Measurements from ENCODE around the gene QRFP. TPM values are rescaled to one million over a fixed set of nuclear protein-coding genes. Genes with fewer than 3 reads are reported as not detected.

The QRFP gene
- total RNA-seq, 4 donors from 2014 or later = not detected

DNA sequence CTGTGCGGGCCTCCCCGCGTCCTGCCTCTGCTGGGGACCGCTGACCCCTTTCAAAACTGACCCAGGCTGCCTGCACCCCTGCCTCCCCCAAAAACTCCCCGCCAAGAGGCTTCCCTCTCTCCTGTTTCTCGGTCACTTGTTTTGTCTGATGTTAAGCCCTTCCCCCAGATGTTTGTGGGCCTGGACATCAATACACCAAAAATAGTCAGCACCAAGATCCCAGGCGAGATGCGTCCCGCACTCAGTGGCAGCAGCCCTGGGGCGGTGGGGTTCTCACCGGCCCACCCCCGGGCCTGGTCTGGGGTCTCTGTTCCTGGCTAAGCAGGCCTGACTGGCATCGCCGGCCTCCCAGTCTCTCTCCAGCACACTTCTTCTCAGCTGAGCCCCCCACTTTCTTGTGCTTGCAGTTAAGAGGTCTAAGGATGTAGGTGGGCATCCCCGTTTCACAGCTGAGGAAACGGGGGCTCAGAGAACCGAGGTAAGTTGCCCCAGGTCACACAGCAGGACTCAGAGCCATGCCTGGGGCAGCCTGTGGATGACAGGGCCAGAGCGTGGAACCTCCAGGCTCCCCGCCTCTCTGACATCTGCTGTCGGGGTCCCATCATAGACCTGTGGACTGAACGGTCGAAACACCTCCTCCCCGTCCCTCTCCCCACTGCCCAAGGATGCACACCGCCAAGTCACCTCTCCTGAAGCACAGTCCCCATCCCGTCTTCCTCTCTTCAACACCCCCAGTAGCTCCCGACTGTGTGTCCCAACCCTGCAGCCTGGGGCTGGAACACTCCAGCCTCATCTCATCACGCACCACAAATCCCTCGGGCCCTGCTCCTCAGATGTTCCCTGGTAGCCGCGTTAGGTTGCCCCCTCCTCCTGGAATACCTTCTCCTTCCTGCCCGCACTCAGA, 25.6 kb upstream of the QRFP start:
- TF ChIP-seq POLR2A (IDR thresholded peaks at IDR 0.05; ENCODE audit: low read depth) = no peak
- no peak for TF ChIP-seq EP300 (IDR thresholded peaks at IDR 0.05)
- TF ChIP-seq POLR2AphosphoS5 (IDR thresholded peaks at IDR 0.05) = no peak
- TF ChIP-seq, protein P1, sequence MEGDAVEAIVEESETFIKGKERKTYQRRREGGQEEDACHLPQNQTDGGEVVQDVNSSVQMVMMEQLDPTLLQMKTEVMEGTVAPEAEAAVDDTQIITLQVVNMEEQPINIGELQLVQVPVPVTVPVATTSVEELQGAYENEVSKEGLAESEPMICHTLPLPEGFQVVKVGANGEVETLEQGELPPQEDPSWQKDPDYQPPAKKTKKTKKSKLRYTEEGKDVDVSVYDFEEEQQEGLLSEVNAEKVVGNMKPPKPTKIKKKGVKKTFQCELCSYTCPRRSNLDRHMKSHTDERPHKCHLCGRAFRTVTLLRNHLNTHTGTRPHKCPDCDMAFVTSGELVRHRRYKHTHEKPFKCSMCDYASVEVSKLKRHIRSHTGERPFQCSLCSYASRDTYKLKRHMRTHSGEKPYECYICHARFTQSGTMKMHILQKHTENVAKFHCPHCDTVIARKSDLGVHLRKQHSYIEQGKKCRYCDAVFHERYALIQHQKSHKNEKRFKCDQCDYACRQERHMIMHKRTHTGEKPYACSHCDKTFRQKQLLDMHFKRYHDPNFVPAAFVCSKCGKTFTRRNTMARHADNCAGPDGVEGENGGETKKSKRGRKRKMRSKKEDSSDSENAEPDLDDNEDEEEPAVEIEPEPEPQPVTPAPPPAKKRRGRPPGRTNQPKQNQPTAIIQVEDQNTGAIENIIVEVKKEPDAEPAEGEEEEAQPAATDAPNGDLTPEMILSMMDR (IDR thresholded peaks at IDR 0.05) = no peak
- H3K27me3 ChIP-seq = peaks cover 0 to 58% (median 0%) of the 10 kb centered on the region in 4 donors

DNA sequence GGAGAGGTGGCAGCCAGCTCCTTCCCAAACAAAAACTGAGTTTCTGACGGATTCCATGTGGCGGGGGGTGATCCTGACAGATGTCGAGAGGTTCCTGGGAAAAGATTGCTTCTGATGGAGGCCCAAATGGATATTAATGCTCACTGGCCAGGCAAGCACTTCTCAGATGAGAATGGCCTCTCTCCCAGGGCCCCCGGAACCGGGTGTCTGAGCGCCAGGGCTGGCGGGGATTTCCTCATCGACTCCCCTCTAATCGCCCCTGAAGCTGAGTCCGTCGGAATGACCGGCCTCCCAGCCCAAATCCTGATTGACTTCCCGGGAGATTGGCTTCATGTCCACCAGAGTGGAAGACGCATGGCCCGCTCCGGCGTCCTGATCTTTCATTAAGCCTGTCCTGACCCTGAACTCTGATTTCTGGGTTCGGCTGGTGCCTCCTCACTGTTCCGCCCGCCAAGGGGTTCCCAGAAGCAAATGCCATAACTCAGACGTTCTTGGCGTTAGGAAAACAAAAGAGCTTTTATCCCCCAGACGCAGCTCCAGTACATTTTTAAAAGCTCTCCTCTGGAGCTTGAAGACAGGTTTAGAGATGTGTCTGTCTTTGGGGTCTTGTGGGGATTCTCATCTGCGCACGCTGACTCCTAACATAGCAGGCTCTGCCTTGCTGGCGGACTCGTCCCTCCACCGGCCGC, 24.8 kb upstream of the QRFP start:
- H3K36me3 ChIP-seq = no peaks in the 10 kb centered on the region
- no peak overlapping the region for H3K4me3 ChIP-seq
- TF ChIP-seq POLR2A (IDR thresholded peaks at IDR 0.05; ENCODE audit: low read depth) (no peak), EP300 (IDR thresholded peaks at IDR 0.05) (no peak), POLR2AphosphoS5 (IDR thresholded peaks at IDR 0.05) (no peak)
- TF ChIP-seq, protein P1 (IDR thresholded peaks at IDR 0.05) = no peak
- intact Hi-C loops (cut with DNase I) = no loop called here
- DNase-seq (ENCODE audit: extremely low spot score) = no peak
- no peaks in the 10 kb centered on the region for H3K9me3 ChIP-seq
- 65% methylated on average over 22 of the region's 29 CpGs for WGBS
- H3K27me3 ChIP-seq = peaks cover 0 to 58% (median 0%) of the 10 kb centered on the region in 4 donors
- H3K27ac ChIP-seq (replicated peaks in 1 of 4) = no peak overlapping the region
- H3K4me1 ChIP-seq = peaks cover 0 to 13% (median 7%) of the 10 kb centered on the region in 4 donors

More for the DNA sequence above, 25.6 kb upstream of the QRFP start:
- intact Hi-C loops (cut with DNase I) = no loop called here
- Histone ChIP-seq H3K36me3 (no peaks in the 10 kb centered on the region), H3K4me1 (peaks cover 0 to 13% (median 7%) of the 10 kb centered on the region in 4 donors), H3K27ac (replicated peaks in 1 of 4) (no peak overlapping the region), H3K9me3 (no peaks in the 10 kb centered on the region), H3K4me3 (no peak overlapping the region)
- DNase-seq (ENCODE audit: extremely low spot score) = no peak
- WGBS = 82% methylated on average over 25 of the region's 31 CpGs

DNA sequence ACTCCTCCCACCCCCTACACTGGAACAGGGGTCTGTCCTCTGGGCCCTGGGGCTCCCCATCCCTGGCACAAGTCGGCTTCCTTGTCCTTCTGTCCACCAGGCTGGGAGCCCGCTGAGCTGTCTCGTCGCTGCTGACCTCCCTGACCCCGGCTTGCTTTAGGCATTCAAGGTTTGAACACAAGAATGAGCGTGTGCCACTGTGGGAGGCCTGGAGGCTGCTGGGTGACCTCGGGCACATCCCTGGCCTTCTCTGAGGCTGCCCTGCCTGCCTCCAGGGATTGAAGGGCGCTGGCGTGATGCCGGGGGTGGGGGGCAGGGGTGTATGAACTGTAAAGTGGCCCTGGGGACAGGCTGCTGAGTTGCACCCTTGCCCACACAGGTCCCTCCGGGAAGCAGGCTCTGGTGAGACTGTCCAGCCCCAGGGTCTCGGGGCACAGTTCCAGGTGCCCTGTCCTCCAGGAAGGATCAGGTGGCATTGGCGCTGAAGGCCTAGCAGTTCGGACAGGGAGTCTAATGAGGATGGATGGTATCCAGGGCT, 24.2 kb upstream of the QRFP start:
- no peak overlapping the region for H3K4me3 ChIP-seq
- no peak overlapping the region for H3K27ac ChIP-seq (replicated peaks in 1 of 4)
- no peak for DNase-seq (ENCODE audit: extremely low spot score)
- intact Hi-C loops (cut with DNase I) = no loop called here
- 77% methylated on average over 6 of the region's 14 CpGs for WGBS
- no peaks in the 10 kb centered on the region for H3K36me3 ChIP-seq
- peaks cover 0 to 58% (median 0%) of the 10 kb centered on the region in 4 donors for H3K27me3 ChIP-seq
- TF ChIP-seq POLR2A (IDR thresholded peaks at IDR 0.05; ENCODE audit: low read depth) (no peak), POLR2AphosphoS5 (IDR thresholded peaks at IDR 0.05) (no peak), EP300 (IDR thresholded peaks at IDR 0.05) (no peak)
- TF ChIP-seq, protein P1 (IDR thresholded peaks at IDR 0.05) = no peak
- H3K4me1 ChIP-seq = peaks cover 0 to 8% (median 3%) of the 10 kb centered on the region in 4 donors
- no peaks in the 10 kb centered on the region for H3K9me3 ChIP-seq

DNA sequence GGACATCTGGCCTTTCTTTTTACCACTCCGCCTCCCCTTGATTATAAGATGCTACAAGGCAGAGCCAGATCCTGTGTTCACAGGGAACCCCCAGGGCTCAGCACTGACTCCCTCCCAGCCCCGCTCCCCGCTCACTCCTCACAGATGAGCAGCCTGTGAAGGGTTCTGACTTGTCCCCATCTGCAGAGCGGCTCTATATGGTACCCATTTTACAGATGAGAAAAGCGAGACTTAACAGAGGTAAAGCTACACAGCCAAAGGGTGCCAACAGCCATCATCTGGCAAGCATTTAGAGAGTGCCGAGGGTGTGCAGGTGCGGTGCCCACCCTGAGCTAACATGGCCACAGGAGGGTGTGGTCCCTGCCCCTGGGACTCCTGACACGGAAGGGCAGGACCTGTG, 23.6 kb upstream of the QRFP start:
- no peak for DNase-seq (ENCODE audit: extremely low spot score)
- H3K27me3 ChIP-seq = peaks cover 0 to 54% (median 0%) of the 10 kb centered on the region in 4 donors
- H3K4me1 ChIP-seq = peaks cover 0 to 5% (median 1%) of the 10 kb centered on the region in 4 donors
- WGBS = 95% methylated on average over 8 of the region's 8 CpGs
- no peaks in the 10 kb centered on the region for H3K36me3 ChIP-seq
- intact Hi-C loops (cut with DNase I) = no loop called here
- H3K27ac ChIP-seq (replicated peaks in 1 of 4) = no peak overlapping the region
- H3K9me3 ChIP-seq = no peaks in the 10 kb centered on the region
- no peak overlapping the region for H3K4me3 ChIP-seq
- TF ChIP-seq EP300 (IDR thresholded peaks at IDR 0.05) (no peak), POLR2A (IDR thresholded peaks at IDR 0.05; ENCODE audit: low read depth) (no peak), POLR2AphosphoS5 (IDR thresholded peaks at IDR 0.05) (no peak)
- TF ChIP-seq, protein P1 (IDR thresholded peaks at IDR 0.05) = no peak

All from esophagus muscularis mucosa (tissue), 4 donors.